Astrocyte (in vitro differentiated cells and primary cell): ENCODE results near the gene TDRD15. TPM values are rescaled to one million over a fixed set of nuclear protein-coding genes. Genes with fewer than 3 reads are reported as not detected.

Experiments used
- DNase-seq: peaks from one replicate; pipeline ENCODE4 v3.0.0-alpha.2; 2010; ENCODE audit warnings: low read depth
- FAIRE-seq: peaks from 2 replicates; lab custom pipeline; 2011; peaks lifted over from hg19 to GRCh38; lab: Jason Lieb, UNC
- H2AFZ ChIP-seq: 2 replicates; pipeline ENCODE4 v1.6.0; 2012; ENCODE audit warnings: low read depth, low read length, inconsistent platforms
- H3K27ac ChIP-seq: 2 replicates; pipeline ENCODE4 v1.5.1; 2011; ENCODE audit warnings: low read depth, low read length, inconsistent platforms
- H3K27me3 ChIP-seq: 2 replicates; pipeline ENCODE4 v1.6.0; 2011; ENCODE audit warnings: low read length, inconsistent platforms; ENCODE audit not compliant: insufficient read depth
- H3K36me3 ChIP-seq: 2 replicates; pipeline ENCODE4 v1.5.1; 2011; ENCODE audit warnings: low read length, inconsistent platforms; ENCODE audit not compliant: insufficient read depth
- H3K4me1 ChIP-seq: 2 replicates; pipeline ENCODE4 v1.5.1; 2011; ENCODE audit warnings: low read length, inconsistent platforms; ENCODE audit not compliant: insufficient read depth
- H3K4me2 ChIP-seq: 2 replicates; pipeline ENCODE4 v1.6.0; 2012; ENCODE audit warnings: low read length, inconsistent platforms
- H3K4me3 ChIP-seq: 2 replicates; pipeline ENCODE4 v1.5.1; 2011; ENCODE audit warnings: low read depth, mild to moderate bottlenecking, low read length, inconsistent platforms; ENCODE audit not compliant: insufficient read depth
- H3K79me2 ChIP-seq: 2 replicates; pipeline ENCODE4 v1.6.0; 2012; ENCODE audit warnings: mild to moderate bottlenecking, low read length, inconsistent platforms; ENCODE audit not compliant: insufficient read depth
- H3K9ac ChIP-seq: 2 replicates; pipeline ENCODE4 v1.6.0; 2012; ENCODE audit warnings: mild to moderate bottlenecking, low read length, inconsistent platforms
- H3K9me3 ChIP-seq: 2 replicates; pipeline ENCODE4 v1.5.1; 2012; ENCODE audit warnings: low read depth, mild to moderate bottlenecking, low read length, inconsistent platforms; ENCODE audit not compliant: insufficient read depth
- H4K20me1 ChIP-seq: 2 replicates; pipeline ENCODE4 v1.6.0; 2012; ENCODE audit warnings: low read length, inconsistent platforms; ENCODE audit not compliant: insufficient read depth
- H3K27ac Mint-ChIP-seq: one replicate; pipeline ENCODE4 v1.8.0; 2021; ENCODE audit warnings: mild to moderate bottlenecking, mixed read lengths; ENCODE audit not compliant: unreplicated experiment
- H3K27me3 Mint-ChIP-seq: one replicate; pipeline ENCODE4 v1.8.0; 2021; ENCODE audit warnings: low read depth, mixed read lengths; ENCODE audit not compliant: unreplicated experiment
- H3K36me3 Mint-ChIP-seq: one replicate; pipeline ENCODE4 v1.8.0; 2021; ENCODE audit warnings: low read depth, mixed read lengths; ENCODE audit not compliant: unreplicated experiment
- H3K4me1 Mint-ChIP-seq: one replicate; pipeline ENCODE4 v1.8.0; 2021; ENCODE audit warnings: low read depth, mixed read lengths; ENCODE audit not compliant: unreplicated experiment
- H3K4me3 Mint-ChIP-seq: one replicate; pipeline ENCODE4 v1.8.0; 2021; ENCODE audit warnings: mild to moderate bottlenecking, moderate library complexity, mixed read lengths; ENCODE audit not compliant: unreplicated experiment
- H3K9me3 Mint-ChIP-seq: one replicate; pipeline ENCODE4 v1.8.0; 2021; ENCODE audit warnings: mild to moderate bottlenecking, mixed read lengths; ENCODE audit not compliant: unreplicated experiment
- CTCF ChIP-seq: IDR thresholded peaks from 2 replicates; pipeline ENCODE4 v1.5.1; 2011; ENCODE audit warnings: low read depth, mild to moderate bottlenecking, inconsistent platforms, low read length, moderate library complexity; ENCODE audit not compliant: insufficient read depth
- EZH2 ChIP-seq: IDR thresholded peaks from 2 replicates; pipeline ENCODE4 v1.6.1; 2012; ENCODE audit warnings: mild to moderate bottlenecking, low read length, inconsistent platforms; ENCODE audit not compliant: insufficient read depth
- total RNA-seq: library from RNA; stranded (reverse); gene quantifications from 2 replicates; pipeline ENCODE4 v1.2.1, GENCODE V29; 2021

Gene TDRD15
- total RNA-seq, 1 donor from 2014 or later, result not detected

- Histone ChIP-seq H3K27me3 (no peaks in the 10 kb centered on the region), H3K4me1 (no peaks in the 10 kb centered on the region), H3K79me2 (no peaks in the 10 kb centered on the region), H3K9ac (no peak overlapping the region), H3K36me3 (no peaks in the 10 kb centered on the region), H3K4me3 (no peak overlapping the region), H3K4me2 (no peak overlapping the region), H4K20me1 (no peaks in the 10 kb centered on the region), H3K9me3 (no peaks in the 10 kb centered on the region), H2AFZ (no peak overlapping the region), H3K27ac (no peak overlapping the region)
- Mint-ChIP-seq H3K36me3 (no peaks in the 10 kb centered on the region), H3K27me3 (peaks cover 4% of the 10 kb centered on the region), H3K9me3 (no peaks in the 10 kb centered on the region), H3K27ac (no peak overlapping the region), H3K4me1 (no peaks in the 10 kb centered on the region), H3K4me3 (no peak overlapping the region)
- no peak for DNase-seq
- TF ChIP-seq CTCF (no peak), EZH2 (no peak)
- no peak for FAIRE-seq
Observed at GRCh38 chr2:21102356-21102755, 21.4 kb upstream of the TDRD15 start.

GRCh38 chr2:21103274-21103891, 20.4 kb upstream of the TDRD15 start:
- Histone ChIP-seq H3K4me3 (no peak overlapping the region), H3K27me3 (no peaks in the 10 kb centered on the region), H3K4me2 (no peak overlapping the region), H3K36me3 (no peaks in the 10 kb centered on the region), H3K9ac (no peak overlapping the region), H4K20me1 (no peaks in the 10 kb centered on the region), H3K27ac (no peak overlapping the region), H3K79me2 (no peaks in the 10 kb centered on the region), H3K9me3 (no peaks in the 10 kb centered on the region), H3K4me1 (no peaks in the 10 kb centered on the region), H2AFZ (no peak overlapping the region)
- Mint-ChIP-seq H3K4me1 (no peaks in the 10 kb centered on the region), H3K27me3 (peaks cover 4% of the 10 kb centered on the region), H3K36me3 (no peaks in the 10 kb centered on the region), H3K4me3 (no peak overlapping the region), H3K9me3 (no peaks in the 10 kb centered on the region), H3K27ac (no peak overlapping the region)
- TF ChIP-seq EZH2 (no peak), CTCF (no peak)
- DNase-seq (no peak), FAIRE-seq (no peak)

- DNase-seq (no peak), FAIRE-seq (no peak)
- H3K4me3 Mint-ChIP-seq, result no peak overlapping the region
- no peak overlapping the region for H3K4me2 ChIP-seq
- H3K79me2 ChIP-seq, result no peaks in the 10 kb centered on the region
- no peaks in the 10 kb centered on the region for H3K9me3 Mint-ChIP-seq
- H3K9ac ChIP-seq, result no peak overlapping the region
- no peak overlapping the region for H2AFZ ChIP-seq
- H3K36me3 ChIP-seq, result no peaks in the 10 kb centered on the region
- no peaks in the 10 kb centered on the region for H3K27me3 ChIP-seq
- no peaks in the 10 kb centered on the region for H3K9me3 ChIP-seq
- no peaks in the 10 kb centered on the region for H3K4me1 Mint-ChIP-seq
- H3K36me3 Mint-ChIP-seq, result no peaks in the 10 kb centered on the region
- no peak for TF ChIP-seq CTCF
- TF ChIP-seq EZH2, result no peak
- no peaks in the 10 kb centered on the region for H3K4me1 ChIP-seq
- no peak overlapping the region for H3K27ac Mint-ChIP-seq
- no peaks in the 10 kb centered on the region for H4K20me1 ChIP-seq
- H3K4me3 ChIP-seq, result no peak overlapping the region
- no peak overlapping the region for H3K27ac ChIP-seq
- peaks cover 4% of the 10 kb centered on the region for H3K27me3 Mint-ChIP-seq
Observed at GRCh38 chr2:21104030-21104660, 19.6 kb upstream of the TDRD15 start.
